HepG2 (cell line): Measurements from ENCODE around the gene NECTIN2. TPM values are rescaled to one million over a fixed set of nuclear protein-coding genes. Genes with fewer than 3 reads are reported as not detected.

Experiments
- E2F5 ChIP-seq: sonication (generic); formaldehyde crosslinking; conservative IDR thresholded peaks from 2 replicates; pipeline ENCODE4 v1.4.0; 2020; ENCODE audit warnings: missing genetic modification reagents
- EHMT2 ChIP-seq: fragments of 200-600 bp; sonication (generic); IDR thresholded peaks from 2 replicates; pipeline ENCODE4 v1.7.0; 2017; ENCODE audit warnings: antibody characterized with exemption, low read depth, low read length, borderline replicate concordance
- HOXA7 ChIP-seq: sonication (generic); formaldehyde crosslinking; IDR thresholded peaks from 2 replicates; pipeline ENCODE4 v1.8.1; 2022; ENCODE audit warnings: mild to moderate bottlenecking, missing genetic modification reagents, moderate library complexity
- JDP2 ChIP-seq: sonication (generic); formaldehyde crosslinking; IDR thresholded peaks from 2 replicates; pipeline ENCODE4 v1.8.1; 2022; ENCODE audit warnings: missing genetic modification reagents, borderline replicate concordance
- POLR2AphosphoS5 ChIP-seq: IDR thresholded peaks from 2 replicates; pipeline ENCODE4 v1.6.1; 2012; ENCODE audit warnings: low read depth, low read length
- SRF ChIP-seq: IDR thresholded peaks from 2 replicates; pipeline ENCODE4 v1.6.1; 2011; ENCODE audit warnings: mild to moderate bottlenecking, low read depth, low read length, moderate library complexity
- STAT6 ChIP-seq: sonication (generic); formaldehyde crosslinking; IDR thresholded peaks from 2 replicates; pipeline ENCODE4 v1.4.0; 2020; ENCODE audit warnings: missing genetic modification reagents, mild to moderate bottlenecking, borderline replicate concordance
- TCF12 ChIP-seq, 2 experiments: fragments of 450-650 bp in 1 of 2; sonication (generic) in 1 of 2; formaldehyde crosslinking in 1 of 2; IDR thresholded peaks; 2 replicates each; pipeline versions ENCODE4 v1.6.1 to v1.8.0; 2017 to 2022; ENCODE audit warnings: antibody characterized with exemption in 1 of 2, mild to moderate bottlenecking in 1 of 2, missing genetic modification reagents in 1 of 2, moderate library complexity in 1 of 2
- ZBTB37 ChIP-seq: sonication (generic); formaldehyde crosslinking; IDR thresholded peaks from 2 replicates; pipeline ENCODE4 v1.4.0; 2020; ENCODE audit warnings: mild to moderate bottlenecking, missing genetic modification reagents
- ZEB1 ChIP-seq: IDR thresholded peaks from 2 replicates; pipeline ENCODE4 v1.6.1; 2012; ENCODE audit warnings: mild to moderate bottlenecking, low read depth, inconsistent platforms; ENCODE audit not compliant: insufficient replicate concordance
- ZKSCAN8 ChIP-seq: IDR thresholded peaks from 2 replicates; pipeline ENCODE4 v1.6.1; 2016; ENCODE audit warnings: borderline replicate concordance, missing genetic modification reagents, missing compliant biosample characterization
- ZNF160 ChIP-seq: sonication (generic); formaldehyde crosslinking; IDR thresholded peaks from 2 replicates; pipeline ENCODE4 v1.8.0; 2022; ENCODE audit warnings: mild to moderate bottlenecking, inconsistent platforms, missing genetic modification reagents
- ZNF33B ChIP-seq: sonication (generic); formaldehyde crosslinking; IDR thresholded peaks from 2 replicates; pipeline ENCODE4 v1.5.1; 2020; ENCODE audit warnings: mild to moderate bottlenecking, missing genetic modification reagents
- ZNF407 ChIP-seq: sonication (generic); formaldehyde crosslinking; IDR thresholded peaks from one replicate; pipeline ENCODE4 v1.5.1; 2020; ENCODE audit warnings: mild to moderate bottlenecking, missing genetic modification reagents; ENCODE audit errors: not compliant biosample characterization
- ZNF816 ChIP-seq: sonication (generic); formaldehyde crosslinking; IDR thresholded peaks from 2 replicates; pipeline ENCODE4 v1.8.0; 2022; ENCODE audit warnings: missing genetic modification reagents, mild to moderate bottlenecking, borderline replicate concordance
- ZNF83 ChIP-seq: sonication (generic); formaldehyde crosslinking; IDR thresholded peaks from 2 replicates; pipeline ENCODE4 v1.4.0; 2020; ENCODE audit warnings: missing genetic modification reagents, mild to moderate bottlenecking, borderline replicate concordance
- polyA plus RNA-seq, 8 experiments: library from polyadenylated mRNA; depleted of rRNA in 3 of 8; stranded (reverse) in 7 of 8; unstranded in 1 of 8; fragments of >200 nt; fragmentation: Illumina TruSeq in 4 of 8; extraction: Trizol in 4 of 8; gene quantifications; 2 replicates each; pipeline versions ENCODE4 v1.2.1 to v1.2.3, GENCODE V29; 2011 to 2016; ENCODE audit warnings: low read depth in 4 of 8, missing spikeins in 1 of 8, mixed read lengths in 1 of 8; ENCODE audit not compliant: insufficient read depth in 1 of 8
- total RNA-seq, 5 experiments: library from RNA; depleted of rRNA; stranded (reverse); fragments of >200 nt; fragmentation: Illumina TruSeq; extraction: Trizol; gene quantifications; 2 replicates each; pipeline ENCODE4 v1.2.3, GENCODE V29; 2016; ENCODE audit warnings: low read depth in 1 of 5

Gene NECTIN2
- total and polyA plus RNA-seq, 2 of the 13 experiments (the other 11 are each of a cell fraction or from before 2014, with no cell fraction given) = 75.4 to 114 TPM

GRCh38 chr19:44924243-44924725, 78.2 kb downstream of the NECTIN2 start (continued):
- no peak for TF ChIP-seq ZNF407
- TF ChIP-seq ZNF33B (CRISPR knock-in tag) = 0 out of 2 replicates have a peak, but pooled peaks have one; percentile 27
- TF ChIP-seq JDP2 (CRISPR knock-in tag) = no peak; the same call in 1 of the 2 replicates
- 0 out of 2 replicates have a peak, but pooled peaks have one; percentile 58 for TF ChIP-seq ZNF160 (CRISPR knock-in tag)
- TF ChIP-seq ZNF816 (CRISPR knock-in tag) = no peak
- peak; percentile 94 for TF ChIP-seq SRF
- peak; percentile 90 for TF ChIP-seq ZKSCAN8 (CRISPR knock-in tag)
- TF ChIP-seq ZBTB37 (CRISPR knock-in tag) = peak; percentile 92
- no peak for TF ChIP-seq EHMT2
- peak; percentile 83; the same call in 1 of the 2 replicates for TF ChIP-seq STAT6 (CRISPR knock-in tag)
- TF ChIP-seq ZNF83 (CRISPR knock-in tag) = no peak
- TF ChIP-seq E2F5 (CRISPR knock-in tag) = no peak
- peak; percentile 46; the same call in 1 of the 2 replicates for TF ChIP-seq POLR2AphosphoS5
- TF ChIP-seq TCF12 (IDR thresholded peaks at IDR 0.05) = no peak
- TF ChIP-seq TCF12 (CRISPR knock-in tag; IDR thresholded peaks at IDR 0.05) = peak; percentile 96
- no peak for TF ChIP-seq ZEB1
- no peak for TF ChIP-seq HOXA7
